ENCODE results near the gene MEAF6.

The MEAF6 gene

GRCh38 chr1:37476460-37477197 is 37.9 kb downstream of the MEAF6 start:
- no peaks in the 10 kb centered on the region for H3K79me2 ChIP-seq
- H3K4me2 ChIP-seq (ENCODE audit: low read length), result peak overlapping the region; percentile 43
- no peak overlapping the region for H3K9ac ChIP-seq
- no peaks in the 10 kb centered on the region for H3K27me3 ChIP-seq (ENCODE audit: control insufficient read depth, insufficient read depth, low read length)
- TF ChIP-seq, protein P1, sequence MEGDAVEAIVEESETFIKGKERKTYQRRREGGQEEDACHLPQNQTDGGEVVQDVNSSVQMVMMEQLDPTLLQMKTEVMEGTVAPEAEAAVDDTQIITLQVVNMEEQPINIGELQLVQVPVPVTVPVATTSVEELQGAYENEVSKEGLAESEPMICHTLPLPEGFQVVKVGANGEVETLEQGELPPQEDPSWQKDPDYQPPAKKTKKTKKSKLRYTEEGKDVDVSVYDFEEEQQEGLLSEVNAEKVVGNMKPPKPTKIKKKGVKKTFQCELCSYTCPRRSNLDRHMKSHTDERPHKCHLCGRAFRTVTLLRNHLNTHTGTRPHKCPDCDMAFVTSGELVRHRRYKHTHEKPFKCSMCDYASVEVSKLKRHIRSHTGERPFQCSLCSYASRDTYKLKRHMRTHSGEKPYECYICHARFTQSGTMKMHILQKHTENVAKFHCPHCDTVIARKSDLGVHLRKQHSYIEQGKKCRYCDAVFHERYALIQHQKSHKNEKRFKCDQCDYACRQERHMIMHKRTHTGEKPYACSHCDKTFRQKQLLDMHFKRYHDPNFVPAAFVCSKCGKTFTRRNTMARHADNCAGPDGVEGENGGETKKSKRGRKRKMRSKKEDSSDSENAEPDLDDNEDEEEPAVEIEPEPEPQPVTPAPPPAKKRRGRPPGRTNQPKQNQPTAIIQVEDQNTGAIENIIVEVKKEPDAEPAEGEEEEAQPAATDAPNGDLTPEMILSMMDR (IDR thresholded peaks at IDR 0.05), result no peak
- H3K4me3 ChIP-seq (ENCODE audit: low read depth, low read length), result no peak overlapping the region
- H3K36me3 ChIP-seq (ENCODE audit: control insufficient read depth, insufficient read depth, low read length), result no peaks in the 10 kb centered on the region
- H2AFZ ChIP-seq, result no peak overlapping the region
- no peaks in the 10 kb centered on the region for H3K9me3 ChIP-seq (ENCODE audit: control insufficient read depth, low read length)
- H3K4me1 ChIP-seq, result peaks cover 2% of the 10 kb centered on the region
- peak overlapping the region; percentile 54 for H3K27ac ChIP-seq

- TF ChIP-seq, protein P1 (IDR thresholded peaks at IDR 0.05), result no peak
- Histone ChIP-seq H3K79me2 (no peaks in the 10 kb centered on the region), H3K4me2 (ENCODE audit: low read length) (peak overlapping the region; percentile 96), H2AFZ (no peak overlapping the region), H3K4me1 (peaks cover 2% of the 10 kb centered on the region), H3K27ac (no peak overlapping the region), H3K9ac (no peak overlapping the region), H3K27me3 (ENCODE audit: control insufficient read depth, insufficient read depth, low read length) (no peaks in the 10 kb centered on the region), H3K36me3 (ENCODE audit: control insufficient read depth, insufficient read depth, low read length) (no peaks in the 10 kb centered on the region), H3K9me3 (ENCODE audit: control insufficient read depth, low read length) (no peaks in the 10 kb centered on the region), H3K4me3 (ENCODE audit: low read depth, low read length) (no peak overlapping the region)
Measured at GRCh38 chr1:37476087-37476452, 38.5 kb downstream of the MEAF6 start.

GRCh38 chr1:37475380-37476086 is 39.0 kb downstream of the MEAF6 start:
- Histone ChIP-seq H3K9ac (no peak overlapping the region), H3K27ac (no peak overlapping the region), H3K9me3 (ENCODE audit: control insufficient read depth, low read length) (no peaks in the 10 kb centered on the region), H3K79me2 (no peaks in the 10 kb centered on the region), H3K4me2 (ENCODE audit: low read length) (peak overlapping the region; percentile 96), H2AFZ (no peak overlapping the region), H3K36me3 (ENCODE audit: control insufficient read depth, insufficient read depth, low read length) (no peaks in the 10 kb centered on the region), H3K27me3 (ENCODE audit: control insufficient read depth, insufficient read depth, low read length) (no peaks in the 10 kb centered on the region), H3K4me3 (ENCODE audit: low read depth, low read length) (peak overlapping the region; percentile 78), H3K4me1 (peaks cover 2% of the 10 kb centered on the region)
- TF ChIP-seq, protein P1 (IDR thresholded peaks at IDR 0.05), result no peak

- Histone ChIP-seq H3K4me3 (ENCODE audit: low read depth, low read length) (peak overlapping the region; percentile 78), H3K9me3 (ENCODE audit: control insufficient read depth, low read length) (no peaks in the 10 kb centered on the region), H2AFZ (peak overlapping the region; percentile 90), H3K9ac (no peak overlapping the region), H3K4me1 (peaks cover 2% of the 10 kb centered on the region), H3K27ac (peak overlapping the region; percentile 2), H3K36me3 (ENCODE audit: control insufficient read depth, insufficient read depth, low read length) (no peaks in the 10 kb centered on the region), H3K27me3 (ENCODE audit: control insufficient read depth, insufficient read depth, low read length) (no peaks in the 10 kb centered on the region), H3K79me2 (no peaks in the 10 kb centered on the region), H3K4me2 (ENCODE audit: low read length) (peak overlapping the region; percentile 96)
- TF ChIP-seq, protein P1 (IDR thresholded peaks at IDR 0.05), result no peak
Measured at GRCh38 chr1:37474697-37475379, 39.7 kb downstream of the MEAF6 start.
